GM21529 (cell line): ENCODE measurements around the gene CLUH.

Experiments
- ATAC-seq: cut with Tn5 transposase; IDR thresholded peaks from one replicate; pipeline ENCODE4 v1.9.1; 2021; ENCODE audit not compliant: unreplicated experiment

Gene CLUH

GRCh38 chr17:2722611-2723010 is 11.0 kb upstream of the CLUH start:
- no peak for ATAC-seq

GRCh38 chr17:2721603-2722002 is 10.0 kb upstream of the CLUH start:
- no peak for ATAC-seq

GRCh38 chr17:2719861-2720260 is 8.3 kb upstream of the CLUH start:
- no peak for ATAC-seq

GRCh38 chr17:2718150-2718938 is 6.8 kb upstream of the CLUH start:
- ATAC-seq = no peak

DNA sequence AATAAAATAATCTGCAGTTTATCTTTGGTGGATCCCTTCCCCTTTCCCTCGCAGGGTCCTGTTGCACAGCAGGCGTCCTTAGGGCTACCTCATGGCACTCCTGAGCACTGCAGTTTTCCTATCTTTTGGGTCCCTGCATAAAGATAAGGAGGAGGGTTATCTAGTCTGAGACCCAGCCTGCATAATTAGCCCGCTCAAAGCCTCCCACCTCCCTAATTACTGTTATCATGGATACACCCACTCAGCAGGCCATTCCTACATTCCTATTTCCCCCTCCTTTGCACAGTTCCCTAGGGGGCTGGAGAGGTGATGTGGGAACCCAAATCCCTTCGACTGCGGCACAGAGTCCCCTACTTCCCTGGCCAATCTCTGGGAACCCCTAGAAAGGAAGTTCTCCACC is 5.1 kb upstream of the CLUH start:
- no peak for ATAC-seq

DNA sequence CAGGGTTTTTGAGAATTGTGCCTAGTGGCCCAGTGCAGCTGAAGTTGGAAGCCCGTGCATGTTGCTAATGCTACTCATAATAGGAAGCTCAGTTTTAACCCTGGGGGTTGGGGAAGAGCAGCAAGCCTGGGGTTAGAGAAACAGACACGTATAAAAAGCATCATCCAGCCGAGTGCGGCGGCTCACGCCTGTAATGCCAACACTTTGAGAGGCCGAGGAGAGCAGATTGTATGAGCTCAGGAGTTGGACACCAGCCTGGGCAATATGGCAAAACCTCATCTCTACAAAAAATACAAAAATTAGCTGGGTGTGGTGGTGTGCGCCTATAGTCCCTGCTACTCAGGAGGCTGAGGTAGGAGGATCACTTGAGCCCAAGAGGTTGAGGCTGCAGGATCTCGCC is 2.3 kb upstream of the CLUH start:
- no peak for ATAC-seq

- no peak for ATAC-seq
Observed at GRCh38 chr17:2712300-2713043, 908 bp upstream of the CLUH start.

DNA sequence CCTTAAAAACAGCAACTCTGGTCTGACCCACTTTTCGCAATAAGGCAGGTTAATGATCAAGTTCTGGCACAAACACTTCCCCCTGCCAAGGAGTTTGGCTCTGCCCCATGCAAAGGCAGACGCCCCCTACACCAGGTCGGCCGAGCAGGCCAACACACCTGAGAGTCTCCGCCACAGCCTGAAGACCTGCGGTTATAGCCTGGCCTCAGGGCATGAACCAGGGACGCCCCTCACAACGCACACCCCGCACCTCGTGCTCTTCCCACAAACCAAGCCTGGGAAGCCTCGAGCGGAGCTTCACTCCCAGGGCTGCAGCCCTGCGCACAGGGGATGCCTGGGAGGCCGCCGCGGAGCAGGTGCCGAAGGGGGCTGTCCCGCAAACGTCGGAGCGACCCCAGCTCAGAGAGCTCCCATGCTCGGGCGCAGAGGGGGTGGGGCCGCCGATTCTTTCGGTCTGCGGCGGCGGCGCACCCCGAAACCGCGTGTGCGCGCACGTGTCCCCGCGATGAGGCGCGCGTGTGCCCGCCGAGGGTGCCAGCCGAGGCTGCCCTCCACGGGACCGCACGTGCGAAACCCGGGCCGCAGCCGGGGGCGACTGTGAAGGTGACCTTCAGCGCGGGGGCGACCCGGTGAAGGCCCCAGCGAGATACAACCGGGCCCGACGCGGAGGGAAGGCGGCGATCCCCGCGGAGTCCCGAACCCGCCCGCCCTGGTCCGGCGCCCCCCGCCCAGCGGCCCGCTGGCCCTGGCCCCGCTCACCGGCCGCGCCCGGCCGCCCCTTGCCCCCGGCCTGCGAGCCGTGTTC is 559 bp downstream of the CLUH start:
- peak; percentile 21 for ATAC-seq

DNA sequence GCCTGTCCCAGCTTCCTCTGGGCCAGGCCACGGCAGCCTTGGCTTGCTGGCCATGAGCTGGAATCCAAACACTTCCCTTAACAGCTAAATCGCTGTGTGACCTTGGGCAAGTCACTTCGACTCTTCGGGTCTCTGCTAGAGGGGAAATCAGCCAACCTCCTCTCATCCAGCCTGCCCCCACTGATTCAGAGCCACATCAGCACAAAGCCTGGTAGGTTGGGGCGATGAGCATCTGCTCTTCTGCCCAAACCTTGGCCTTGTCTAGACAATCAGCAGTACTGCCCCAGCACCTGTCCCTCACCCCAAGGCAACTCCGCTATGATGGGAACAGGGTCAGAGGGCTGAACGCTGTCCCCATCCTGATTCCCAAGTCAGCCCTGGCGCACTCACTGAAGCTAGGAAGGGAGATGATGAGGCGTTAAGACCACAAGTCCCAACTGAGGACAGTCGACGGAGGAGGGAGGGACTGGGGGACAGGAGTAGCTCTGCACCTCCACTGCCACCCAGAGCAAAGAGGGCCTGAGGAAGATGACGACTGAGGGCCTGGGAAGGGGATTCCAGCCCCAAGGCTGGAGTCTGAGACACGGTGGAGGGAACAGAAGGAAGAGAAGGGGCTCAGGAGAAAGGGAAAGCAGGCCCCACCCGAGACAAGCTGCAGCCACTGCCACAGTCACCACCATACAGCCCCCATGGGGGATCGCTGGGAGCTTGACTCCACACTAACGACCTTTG is 1.3 kb downstream of the CLUH start:
- no peak for ATAC-seq

DNA sequence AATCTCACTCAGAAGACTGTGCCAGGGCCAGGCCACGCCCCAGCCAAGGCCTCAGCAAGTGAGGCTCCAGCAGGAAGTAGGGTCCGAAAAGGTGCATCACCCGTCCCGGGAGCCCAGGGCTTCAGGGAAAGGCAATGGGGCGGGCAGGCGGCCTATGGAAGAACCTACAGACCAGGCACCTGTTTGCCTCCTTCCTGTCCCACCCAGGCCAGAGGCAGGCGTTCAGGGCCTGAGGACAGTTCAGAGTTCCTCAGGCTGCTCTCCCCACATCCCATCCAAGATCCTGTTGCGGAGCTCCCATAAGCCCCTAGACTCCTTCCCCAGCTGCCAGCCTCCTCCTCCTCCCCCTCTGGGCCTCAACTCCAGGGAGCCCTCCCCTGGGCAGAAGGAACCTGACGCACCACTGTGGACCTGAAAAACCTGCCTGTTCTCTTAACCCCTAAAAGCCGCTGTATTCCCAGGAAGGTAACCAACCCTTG is 2.3 kb downstream of the CLUH start:
- peak; percentile 48 for ATAC-seq

DNA sequence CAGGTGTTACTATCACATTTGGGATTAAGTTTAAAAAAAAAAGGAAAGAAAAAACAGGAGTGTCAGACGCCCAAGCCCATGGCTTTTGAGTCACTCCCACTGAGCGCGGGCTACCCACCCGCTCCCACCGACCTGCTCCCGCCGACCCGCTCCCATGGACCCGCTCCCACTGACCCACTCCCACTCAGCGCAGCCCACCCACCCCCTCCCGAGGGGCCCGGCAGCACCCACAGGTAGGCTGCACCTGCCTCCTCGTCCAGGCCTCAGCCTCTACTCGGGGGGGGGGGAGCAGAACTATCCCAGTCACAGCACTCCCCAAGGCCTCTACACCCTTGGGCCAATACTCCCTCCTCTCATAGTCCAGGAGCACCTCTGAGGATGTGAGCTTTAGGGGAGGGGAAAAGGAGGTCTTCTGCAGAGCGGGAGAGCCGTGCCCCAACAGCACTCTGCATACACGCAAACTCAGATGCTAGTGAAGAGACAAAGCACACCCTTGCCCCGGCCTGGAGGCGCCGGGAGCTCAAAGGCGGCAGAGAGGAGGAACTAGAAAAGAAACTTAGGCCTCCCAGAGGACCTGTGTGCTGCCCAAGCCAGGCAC is 2.9 kb downstream of the CLUH start:
- ATAC-seq = no peak

- ATAC-seq = no peak
Observed at GRCh38 chr17:2707721-2708584, 3.6 kb downstream of the CLUH start.

GRCh38 chr17:2706911-2707510 is 4.6 kb downstream of the CLUH start:
- no peak for ATAC-seq

DNA sequence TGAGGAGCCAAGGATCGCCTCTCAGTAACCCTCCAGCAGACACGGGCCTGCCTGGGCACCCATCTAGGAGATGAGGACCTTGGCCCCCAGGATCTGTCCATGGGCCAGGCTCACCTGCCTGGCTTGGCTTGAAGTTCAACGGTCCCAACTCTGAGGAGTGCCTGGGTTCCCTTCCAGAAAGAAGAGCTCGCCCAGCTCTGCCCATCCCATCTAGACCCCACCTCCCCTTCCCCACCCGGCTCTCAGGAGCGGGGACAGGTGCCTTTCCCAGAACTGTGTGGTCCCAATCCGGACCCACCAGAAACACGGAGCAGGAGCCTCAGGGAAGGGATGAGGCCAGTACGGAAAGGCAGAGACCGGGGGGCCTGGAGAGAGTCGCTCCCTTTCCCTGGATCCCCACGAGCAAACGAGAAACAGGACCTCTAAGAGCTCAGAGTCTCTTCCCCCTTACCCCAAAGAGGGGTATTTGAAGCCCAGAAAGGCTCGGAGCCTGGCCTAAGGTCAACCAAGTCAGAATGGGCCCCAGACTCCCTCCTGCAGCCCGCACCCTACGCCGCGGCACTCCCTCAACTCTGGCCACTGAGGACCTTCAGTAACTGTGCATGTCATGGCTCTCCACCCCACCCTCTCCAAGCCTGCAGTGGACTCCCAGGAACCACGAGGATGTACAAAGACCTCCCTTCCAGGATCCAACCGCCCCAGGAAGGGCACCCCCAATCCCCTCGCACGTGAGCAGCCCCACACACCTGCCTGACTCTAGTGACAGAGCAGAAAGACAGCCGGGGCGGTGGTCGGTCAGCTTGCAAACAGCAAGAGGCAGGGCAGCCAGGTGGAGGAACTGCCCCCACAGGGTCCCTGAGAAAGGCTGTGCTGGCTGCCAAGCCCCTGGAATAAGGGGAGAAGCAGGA is 5.4 kb downstream of the CLUH start:
- ATAC-seq = no peak

- ATAC-seq = no peak
Observed at GRCh38 chr17:2705263-2705662, 6.3 kb downstream of the CLUH start.

- ATAC-seq = no peak
Observed at GRCh38 chr17:2704890-2705248, 6.7 kb downstream of the CLUH start.

- ATAC-seq = no peak
Observed at GRCh38 chr17:2704031-2704889, 7.3 kb downstream of the CLUH start.
